Measurements from ENCODE around the gene MTERF4. TPM values are rescaled to one million over a fixed set of nuclear protein-coding genes. Genes with fewer than 3 reads are reported as not detected.

MTERF4 gene
- total and polyA plus RNA-seq, 10 of the 15 experiments (the other 5 are each of a cell fraction or from before 2014, with no cell fraction given) = 36.7 to 69.1 (median 45.5) TPM

DNA sequence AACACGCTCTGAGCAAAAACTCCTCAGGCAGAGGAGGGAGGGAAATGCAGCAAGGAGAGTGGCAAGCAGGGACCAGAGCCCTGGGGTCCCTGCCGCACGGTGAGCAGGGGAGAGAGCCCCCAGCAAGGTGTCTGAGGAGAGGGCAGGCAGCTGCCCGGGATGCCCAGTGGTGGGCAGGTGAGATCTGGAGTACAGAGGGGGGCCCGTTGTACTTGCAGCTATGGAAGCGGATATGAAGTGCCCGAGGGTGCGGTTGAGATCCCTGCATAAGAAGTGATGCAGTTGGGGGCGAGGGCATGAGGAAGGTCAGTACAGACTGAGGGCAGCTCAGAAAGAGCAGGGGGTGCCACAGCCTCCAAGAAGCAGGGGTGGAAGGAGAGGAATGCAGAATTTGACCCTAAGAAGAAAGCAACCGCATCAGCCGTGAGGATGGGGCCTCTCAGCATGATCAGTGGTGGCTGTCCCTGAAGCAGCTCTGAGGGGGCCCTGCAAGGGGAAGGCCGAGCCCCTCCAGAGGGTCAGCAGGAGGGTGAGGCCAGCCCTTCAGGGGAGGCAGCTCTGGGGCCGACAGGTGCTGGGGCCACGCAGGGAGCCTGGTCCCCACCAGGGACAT, 29.4 kb downstream of the MTERF4 start:
- DNase-seq (ENCODE audit: low read depth, low spot score) (no peak), FAIRE-seq (no peak), ATAC-seq (no peak)
- Histone ChIP-seq H3K4me1 (ENCODE audit: control insufficient read depth, insufficient read depth, low read length) (no peaks in the 10 kb centered on the region), H3K4me3 (no peak overlapping the region), H3K27ac (ENCODE audit: control insufficient read depth, insufficient read depth) (no peak overlapping the region), H4K20me1 (ENCODE audit: control insufficient read depth, insufficient read depth) (no peaks in the 10 kb centered on the region), H3K79me2 (ENCODE audit: control insufficient read depth, insufficient read depth, low read length) (no peaks in the 10 kb centered on the region), H2AFZ (ENCODE audit: control insufficient read depth, low read depth, low read length) (no peak overlapping the region), H3K36me3 (ENCODE audit: control insufficient read depth in 2 of 2, insufficient read depth in 2 of 2, low read length in 1 of 2) (peaks cover 0 to 3% of the 10 kb centered on the region in 2 experiments; a peak in 1 of 4 replicates), H3K27me3 (replicated peaks in 1 of 2; ENCODE audit: control insufficient read depth in 2 of 2, insufficient read depth in 2 of 2, low read length in 1 of 2) (no peaks in the 10 kb centered on the region; a peak in 1 of 4 replicates), H3K9ac (ENCODE audit: control insufficient read depth, insufficient read depth, low read length) (no peak overlapping the region), H3K9me3 (replicated peaks; ENCODE audit: control insufficient read depth, insufficient read depth, low read length) (no peaks in the 10 kb centered on the region), H3K4me2 (ENCODE audit: control insufficient read depth, insufficient read depth) (no peak overlapping the region)
- intact Hi-C loops (cut with micrococcal nuclease; ENCODE audit: unreplicated experiment) = no loop called here
- CTCF ChIA-PET = no interaction called here
- TF ChIP-seq POLR2A (IDR thresholded peaks at IDR 0.05; ENCODE audit: low read depth, low read length) = 0 out of 2 replicates have a peak, but pooled peaks have one; percentile 20
- no peak for TF ChIP-seq EZH2 (IDR thresholded peaks at IDR 0.05; ENCODE audit: borderline replicate concordance, control insufficient read depth, low read depth, low read length)
- RAD21 ChIA-PET (ENCODE audit: unreplicated experiment) = no interaction called here
- in situ Hi-C loops (cut with MboI) = no loop called here
- POLR2A ChIA-PET = no interaction called here
- SMC1A ChIA-PET (ENCODE audit: uncharacterized antibody, unreplicated experiment) = no interaction called here
- WGBS (ENCODE audit: insufficient coverage, insufficient replicate concordance, low lambda C conversion rate, missing lambda C conversion rate) = 55% methylated on average over 14 of the region's 14 CpGs
- BruUV-seq (replicated peaks) = no TSS peak

DNA sequence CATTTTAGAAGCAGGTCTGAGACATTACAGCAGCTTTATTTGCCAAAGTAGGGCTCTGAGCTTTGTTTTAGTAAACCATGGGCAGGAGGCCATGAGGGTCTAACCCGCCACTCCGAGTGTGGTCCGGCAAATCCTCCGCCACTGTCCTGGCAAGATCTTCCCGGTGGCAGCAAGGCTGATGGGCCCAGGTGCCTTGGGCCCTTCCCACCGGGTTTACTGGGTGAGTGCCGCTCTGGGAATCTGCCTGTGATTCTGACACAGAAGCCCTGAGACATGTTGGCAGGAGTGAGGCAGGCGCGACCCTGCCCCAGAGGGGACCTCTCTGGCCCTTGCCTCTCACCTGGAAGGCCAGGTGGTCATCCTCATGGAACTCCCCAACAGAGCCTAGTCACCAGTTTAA, 29.9 kb downstream of the MTERF4 start:
- Histone ChIP-seq H3K27ac (ENCODE audit: control insufficient read depth, insufficient read depth) (no peak overlapping the region), H3K4me3 (no peak overlapping the region), H3K27me3 (replicated peaks in 1 of 2; ENCODE audit: control insufficient read depth in 2 of 2, insufficient read depth in 2 of 2, low read length in 1 of 2) (no peaks in the 10 kb centered on the region; a peak in 1 of 4 replicates), H3K79me2 (ENCODE audit: control insufficient read depth, insufficient read depth, low read length) (no peaks in the 10 kb centered on the region), H3K4me1 (ENCODE audit: control insufficient read depth, insufficient read depth, low read length) (no peaks in the 10 kb centered on the region), H4K20me1 (ENCODE audit: control insufficient read depth, insufficient read depth) (no peaks in the 10 kb centered on the region), H3K9ac (ENCODE audit: control insufficient read depth, insufficient read depth, low read length) (no peak overlapping the region), H2AFZ (ENCODE audit: control insufficient read depth, low read depth, low read length) (no peak overlapping the region), H3K4me2 (ENCODE audit: control insufficient read depth, insufficient read depth) (no peak overlapping the region), H3K36me3 (ENCODE audit: control insufficient read depth in 2 of 2, insufficient read depth in 2 of 2, low read length in 1 of 2) (peaks cover 0 to 3% of the 10 kb centered on the region in 2 experiments; a peak in 1 of 4 replicates), H3K9me3 (replicated peaks; ENCODE audit: control insufficient read depth, insufficient read depth, low read length) (no peaks in the 10 kb centered on the region)
- WGBS (ENCODE audit: insufficient coverage, insufficient replicate concordance, low lambda C conversion rate, missing lambda C conversion rate) = 67% methylated on average over 5 of the region's 9 CpGs
- BruUV-seq (replicated peaks) = no TSS peak
- TF ChIP-seq MXI1 (IDR thresholded peaks at IDR 0.05; ENCODE audit: low read depth, low read length) (no peak), ZSCAN29 (IDR thresholded peaks at IDR 0.05) (no peak), MEF2A (IDR thresholded peaks at IDR 0.05; ENCODE audit: insufficient read depth, low read depth, low read length) (no peak), MEF2B (IDR thresholded peaks at IDR 0.05; ENCODE audit: partially characterized antibody, poor library complexity, severe bottlenecking) (no peak), NFYB (IDR thresholded peaks at IDR 0.05; ENCODE audit: insufficient read depth, low read depth, low read length) (no peak), PAX5 (IDR thresholded peaks at IDR 0.05; ENCODE audit: borderline replicate concordance, low read depth, low read length) (no peak)
- ChIA-PET SMC1A (ENCODE audit: uncharacterized antibody, unreplicated experiment) (no interaction called here), RAD21 (ENCODE audit: unreplicated experiment) (no interaction called here), POLR2A (no interaction called here), CTCF (no interaction called here)
- intact Hi-C loops (cut with micrococcal nuclease; ENCODE audit: unreplicated experiment) (no loop called here), in situ Hi-C loops (cut with MboI) (no loop called here)
- ATAC-seq = no peak
- DNase-seq (ENCODE audit: low read depth, low spot score) = no peak
- no peak for FAIRE-seq
